Natural killer cell (primary cell): ENCODE measurements around the gene RUFY1. TPM values are rescaled to one million over a fixed set of nuclear protein-coding genes. Genes with fewer than 3 reads are reported as not detected.
"Not testable (repeated sequence)": the region's sequence is repeated elsewhere in the genome, so short reads cannot be mapped to it uniquely, and the experiment has no call there.

Experiments used
- ATAC-seq, 3 donors: fragments of 150-1000 bp in 2 of 3; fragments of 200-7000 bp in 1 of 3; cut with Tn5 transposase; 1 replicate in 1 of 3; 2 replicates in 2 of 3; pipeline ENCODE4 v1.10.0; 2021; ENCODE audit warnings: mild to moderate bottlenecking in 2 of 3, moderate library complexity in 2 of 3
- DNase-seq, 2 donors: peaks; one replicate each; pipeline versions ENCODE4 v3.0.0 to v3.0.0-alpha.2; 2013 to 2021; ENCODE audit warnings: mixed read lengths in 1 of 2
- H3K27ac ChIP-seq: one replicate; pipeline ENCODE4 v1.5.1; 2013; ENCODE audit warnings: mild to moderate bottlenecking, low read length
- H3K27me3 ChIP-seq: one replicate; pipeline ENCODE4 v1.6.1; 2013; ENCODE audit warnings: low read length; ENCODE audit not compliant: control insufficient read depth, insufficient read depth
- H3K36me3 ChIP-seq: one replicate; pipeline ENCODE4 v1.6.1; 2013; ENCODE audit warnings: low read length; ENCODE audit not compliant: control insufficient read depth, insufficient read depth
- H3K4me1 ChIP-seq: one replicate; pipeline ENCODE4 v1.6.1; 2013; ENCODE audit warnings: low read length; ENCODE audit not compliant: control insufficient read depth, insufficient read depth
- H3K4me3 ChIP-seq: one replicate; pipeline ENCODE4 v1.5.1; 2013; ENCODE audit warnings: low read length
- H3K9me3 ChIP-seq: one replicate; pipeline ENCODE4 v1.6.1; 2013; ENCODE audit warnings: low read length; ENCODE audit not compliant: control insufficient read depth, insufficient read depth
- H3K27ac Mint-ChIP-seq, 2 donors: one replicate each; pipeline ENCODE4 v1.8.0; 2022; ENCODE audit warnings: mild to moderate bottlenecking in 2 of 2, mixed read lengths in 2 of 2, moderate library complexity in 1 of 2
- H3K27me3 Mint-ChIP-seq, 2 donors: one replicate each; pipeline ENCODE4 v1.8.0; 2022; ENCODE audit warnings: low read depth in 2 of 2, mixed read lengths in 2 of 2
- H3K36me3 Mint-ChIP-seq: one replicate; pipeline ENCODE4 v1.8.0; 2022; ENCODE audit warnings: mixed read lengths
- H3K4me1 Mint-ChIP-seq, 2 donors: one replicate each; pipeline ENCODE4 v1.8.0; 2022; ENCODE audit warnings: mixed read lengths in 2 of 2
- H3K4me3 Mint-ChIP-seq: one replicate; pipeline ENCODE4 v1.8.0; 2022; ENCODE audit warnings: mild to moderate bottlenecking, moderate library complexity, mixed read lengths
- H3K9me3 Mint-ChIP-seq, 2 donors: one replicate each; pipeline ENCODE4 v1.8.0; 2022; ENCODE audit warnings: mixed read lengths in 2 of 2
- WGBS: methylation state at CpG from one replicate; pipeline ENCODE4 v1.1.7; 2013; ENCODE audit warnings: missing lambda C conversion rate; ENCODE audit not compliant: insufficient coverage; 5-methylcytosine and 5-hydroxymethylcytosine counted together
- intact Hi-C: fragments of 100-400 bp; cut with micrococcal nuclease; formaldehyde crosslinking; loops from one replicate; pipeline ENCODE4 v1.14.2; 2022
- total RNA-seq, 4 donors: library from RNA; stranded (reverse); fragments of 120-200 nt in 1 of 4; gene quantifications; one replicate each; pipeline versions ENCODE4 v1.2.3 to v1.2.4, GENCODE V29; 2013 to 2022

RUFY1 gene
- total RNA-seq, 3 donors from 2014 or later (not counting 1 experiment from before 2014, with no cell fraction given) = 40.4 to 48.7 (median 46.6) TPM

GRCh38 chr5:179658179-179658856, 108.0 kb downstream of the RUFY1 start:
- H3K36me3 ChIP-seq, H3K4me1 Mint-ChIP-seq, H3K9me3 ChIP-seq, H3K36me3 Mint-ChIP-seq, H3K27me3 ChIP-seq, H3K27me3 Mint-ChIP-seq, H3K9me3 Mint-ChIP-seq, H3K27ac ChIP-seq, H3K27ac Mint-ChIP-seq, intact Hi-C loops: not testable (repeated sequence)
- 21% methylated on average over 10 of the region's 29 CpGs for WGBS
- Histone ChIP-seq H3K4me3 (peak overlapping the region; percentile 9), H3K4me1 (peaks cover 13% of the 10 kb centered on the region)
- peak; percentile 67 to 74 (median 73) for ATAC-seq
- peak overlapping the region; percentile 75 for H3K4me3 Mint-ChIP-seq
- DNase-seq = peak in 1 of 2 donors; percentile 46

Other genes starting within 250 kb of the RUFY1 start
- under 1 TPM in 1 of 3 donors, not detected in 2; 0.28 TPM for gene ADAMTS2, start 205.1 kb upstream of the RUFY1 start, total RNA-seq
- 1,000 to 10,000 TPM; 1,749 to 2,212 (median 1,853) TPM for gene HNRNPH1, start 73.1 kb downstream of the RUFY1 start, total RNA-seq
- gene CBY3, start 130.5 kb downstream of the RUFY1 start, total RNA-seq = not detected
- gene CANX, start 148.4 kb downstream of the RUFY1 start, total RNA-seq = 100 to 1,000 TPM; 233 to 291 (median 260) TPM
- 10 to 100 TPM; 28.8 to 45.4 (median 37.6) TPM for gene MAML1, start 182.3 kb downstream of the RUFY1 start, total RNA-seq
- 1 to 10 TPM; 3.0 to 5.4 (median 3.5) TPM for gene LTC4S, start 243.4 kb downstream of the RUFY1 start, total RNA-seq